Lung (tissue), 12 donors: ENCODE measurements around the gene SHISA7. TPM values are rescaled to one million over a fixed set of nuclear protein-coding genes. Genes with fewer than 3 reads are reported as not detected.

Experiments
- ATAC-seq: fragments of 200-7000 bp; cut with Tn5 transposase; one replicate; pipeline ENCODE4 v1.9.1; 2020; ENCODE audit warnings: moderate number of reproducible peaks; ENCODE audit not compliant: insufficient read depth, low FRiP score
- DNase-seq, 3 donors: peaks; one replicate each; pipeline ENCODE4 v3.0.0-alpha.2; 2013 to 2017
- H3K27ac ChIP-seq, 2 donors: one replicate each; pipeline ENCODE4 v1.5.1; 2013; ENCODE audit warnings: mild to moderate bottlenecking in 2 of 2, moderate library complexity in 2 of 2, control low read depth in 1 of 2, inconsistent platforms in 1 of 2, low read depth in 1 of 2, low read length in 1 of 2
- H3K27me3 ChIP-seq, 3 donors: one replicate each; pipeline ENCODE4 v1.5.1; 2013; ENCODE audit warnings: low read length in 2 of 3; ENCODE audit not compliant: control insufficient read depth in 3 of 3, insufficient read depth in 3 of 3
- H3K36me3 ChIP-seq, 4 donors: one replicate each; pipeline ENCODE4 v1.5.1; 2013; ENCODE audit warnings: low read length in 4 of 4, mild to moderate bottlenecking in 1 of 4, moderate library complexity in 1 of 4; ENCODE audit not compliant: control insufficient read depth in 4 of 4, insufficient read depth in 4 of 4
- H3K4me1 ChIP-seq, 5 donors: one replicate each; pipeline ENCODE4 v1.5.1; 2013; ENCODE audit warnings: low read length in 5 of 5, mild to moderate bottlenecking in 2 of 5, moderate library complexity in 1 of 5; ENCODE audit not compliant: control insufficient read depth in 5 of 5, insufficient read depth in 5 of 5
- H3K4me3 ChIP-seq: one replicate; pipeline ENCODE4 v1.5.1; 2013; ENCODE audit warnings: mild to moderate bottlenecking, control low read depth, moderate library complexity
- H3K9ac ChIP-seq, 2 donors: one replicate each; pipeline ENCODE4 v1.5.1; 2013; ENCODE audit warnings: low read length in 2 of 2, control low read depth in 1 of 2; ENCODE audit not compliant: insufficient read depth in 1 of 2
- H3K9me3 ChIP-seq, 4 donors: one replicate each; pipeline ENCODE4 v1.5.1; 2013; ENCODE audit warnings: low read length in 3 of 4, mild to moderate bottlenecking in 1 of 4, moderate library complexity in 1 of 4; ENCODE audit not compliant: control insufficient read depth in 4 of 4, insufficient read depth in 3 of 4
- WGBS, 2 donors: extraction: QIAGEN DNeasy Blood & Tissue Kit; methylation state at CpG; one replicate each; pipeline ENCODE4 v1.1.7; 2013; 5-methylcytosine and 5-hydroxymethylcytosine counted together
- polyA plus RNA-seq, 2 donors: library from polyadenylated mRNA; stranded (reverse); fragments of 200-250 nt; gene quantifications; one replicate each; pipeline ENCODE4 v1.2.1, GENCODE V29; 2013
- total RNA-seq, 2 donors: library from RNA; depleted of rRNA in 1 of 2; stranded (reverse); fragments of >200 nt in 1 of 2; gene quantifications; one replicate each; pipeline ENCODE4 v1.2.1, GENCODE V29; 2014 to 2021
- TF ChIP-seq, protein P1 (sequence below): IDR thresholded peaks from 2 replicates; pipeline ENCODE4 v1.5.1; 2012; ENCODE audit warnings: mild to moderate bottlenecking; ENCODE audit errors: control extremely low read depth, extremely low read depth
- donor health status: control.
- donor health status: control.
- donor health status: Bipolar disorder and iron deficiency.
- donor health status: healthy.
- donor health status: DM: yes; HTN: yes; CAD: no.

SHISA7 gene
- total and polyA plus RNA-seq, 4 donors = 0.03 to 0.14 TPM; not detected in 2

DNA sequence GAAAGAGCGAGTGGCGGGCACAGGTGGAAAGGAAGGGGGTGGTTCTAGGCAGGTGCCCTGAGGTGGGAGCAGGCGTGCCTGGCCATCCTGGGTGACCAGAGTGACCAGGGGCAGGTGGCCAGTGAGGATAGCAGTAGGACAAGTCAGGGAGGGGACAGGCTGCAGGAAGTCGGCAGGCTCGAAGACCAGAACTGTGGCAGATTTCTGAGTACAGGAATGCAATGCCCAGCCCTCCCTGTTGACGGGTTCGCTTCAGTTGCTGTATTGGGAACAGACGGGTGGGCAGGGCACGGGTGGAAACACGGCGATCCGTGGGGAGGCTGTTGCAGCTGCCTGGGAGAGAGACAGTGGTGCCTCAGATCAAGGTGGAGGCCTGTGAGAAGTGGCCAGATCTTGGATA is 35.3 kb upstream of the SHISA7 start:
- ATAC-seq (no peak), DNase-seq (no peak)
- Histone ChIP-seq H3K27ac (no peak overlapping the region), H3K4me3 (no peak overlapping the region), H3K4me1 (peaks cover 0 to 14% (median 4%) of the 10 kb centered on the region in 5 donors), H3K27me3 (no peaks in the 10 kb centered on the region), H3K9me3 (no peaks in the 10 kb centered on the region), H3K9ac (no peak overlapping the region), H3K36me3 (peaks cover 0 to 21% (median 1%) of the 10 kb centered on the region in 4 donors)
- TF ChIP-seq, protein P1, sequence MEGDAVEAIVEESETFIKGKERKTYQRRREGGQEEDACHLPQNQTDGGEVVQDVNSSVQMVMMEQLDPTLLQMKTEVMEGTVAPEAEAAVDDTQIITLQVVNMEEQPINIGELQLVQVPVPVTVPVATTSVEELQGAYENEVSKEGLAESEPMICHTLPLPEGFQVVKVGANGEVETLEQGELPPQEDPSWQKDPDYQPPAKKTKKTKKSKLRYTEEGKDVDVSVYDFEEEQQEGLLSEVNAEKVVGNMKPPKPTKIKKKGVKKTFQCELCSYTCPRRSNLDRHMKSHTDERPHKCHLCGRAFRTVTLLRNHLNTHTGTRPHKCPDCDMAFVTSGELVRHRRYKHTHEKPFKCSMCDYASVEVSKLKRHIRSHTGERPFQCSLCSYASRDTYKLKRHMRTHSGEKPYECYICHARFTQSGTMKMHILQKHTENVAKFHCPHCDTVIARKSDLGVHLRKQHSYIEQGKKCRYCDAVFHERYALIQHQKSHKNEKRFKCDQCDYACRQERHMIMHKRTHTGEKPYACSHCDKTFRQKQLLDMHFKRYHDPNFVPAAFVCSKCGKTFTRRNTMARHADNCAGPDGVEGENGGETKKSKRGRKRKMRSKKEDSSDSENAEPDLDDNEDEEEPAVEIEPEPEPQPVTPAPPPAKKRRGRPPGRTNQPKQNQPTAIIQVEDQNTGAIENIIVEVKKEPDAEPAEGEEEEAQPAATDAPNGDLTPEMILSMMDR = no peak
- 89 to 92% methylated on average over 12 of the region's 12 CpGs for WGBS, 2 donors

DNA sequence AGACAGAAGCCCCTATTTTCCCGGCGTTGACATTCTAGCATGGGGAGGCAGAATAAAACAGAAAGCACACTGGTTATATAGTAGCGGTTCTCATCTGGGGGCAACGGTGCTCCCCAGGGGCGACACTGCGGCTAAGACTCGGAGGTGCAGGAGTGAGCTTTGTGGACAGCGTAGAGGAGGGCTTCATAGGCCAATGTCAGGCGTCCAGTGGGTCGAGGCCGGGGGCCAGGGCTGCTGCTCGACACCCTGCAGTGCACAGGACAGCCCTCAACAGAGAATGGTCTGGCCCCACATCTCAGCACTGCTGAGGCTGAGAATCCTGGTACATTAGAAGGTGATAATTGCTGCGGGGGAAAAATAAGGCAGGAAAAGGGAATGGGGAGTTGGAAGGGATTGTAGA is 34.8 kb upstream of the SHISA7 start:
- Histone ChIP-seq H3K9ac (no peak overlapping the region), H3K27ac (no peak overlapping the region), H3K36me3 (peaks cover 0 to 17% (median 1%) of the 10 kb centered on the region in 4 donors), H3K4me1 (peaks cover 0 to 14% (median 4%) of the 10 kb centered on the region in 5 donors), H3K27me3 (no peaks in the 10 kb centered on the region), H3K4me3 (no peak overlapping the region), H3K9me3 (no peaks in the 10 kb centered on the region)
- ATAC-seq (no peak), DNase-seq (no peak)
- TF ChIP-seq, protein P1 = no peak
- 89 to 90% methylated on average over 13 of the region's 13 CpGs for WGBS, 2 donors

DNA sequence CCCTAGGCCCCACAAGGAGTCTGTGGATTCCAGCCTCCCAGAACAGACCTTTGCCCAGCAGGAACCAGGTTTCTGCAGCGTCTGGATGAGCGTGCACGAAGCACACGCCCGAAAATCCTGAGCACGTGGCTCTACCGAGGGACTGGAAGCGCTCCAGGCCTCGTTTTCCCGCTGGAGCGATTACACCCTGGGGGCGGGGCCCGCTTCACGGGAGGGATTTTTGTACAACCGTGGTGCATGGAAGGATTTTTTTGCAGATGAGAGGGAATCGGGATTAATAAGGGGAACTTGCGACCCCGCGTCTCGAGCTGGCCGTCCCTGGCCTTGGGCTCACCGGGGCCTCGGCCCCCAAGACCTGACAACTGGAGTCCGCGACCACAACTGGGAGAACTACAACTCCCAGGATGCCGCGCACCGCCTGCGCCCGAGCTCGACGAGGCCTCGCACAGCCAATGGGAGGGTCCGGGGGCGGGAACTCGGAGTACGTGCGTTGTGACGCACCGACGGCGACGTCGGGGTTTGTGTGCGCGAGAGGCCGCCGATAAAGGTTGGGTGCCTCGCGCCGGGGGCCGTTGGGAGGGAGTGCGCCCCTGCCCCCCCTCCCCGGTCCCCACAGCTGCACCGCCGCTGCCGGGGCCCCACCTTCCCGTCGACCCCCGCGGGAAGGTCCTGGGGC is 33.1 kb upstream of the SHISA7 start, which contains the start of gene ZNF628:
TSS of gene ZNF628 (plus strand) at position 518 of the 676 bp plus-strand sequence. CDS start 3,294 bp downstream, outside the sequence.
- H3K9ac ChIP-seq = peak within 1 kb of the TSS in 1 of 2 donors; percentile 42
- H3K36me3 ChIP-seq = peaks cover 0 to 2% (median 0%) of the 10 kb centered on the region in 4 donors
- DNase-seq (peak; percentile 99 to 100 (median 99)), ATAC-seq (peak; percentile 96)
- H3K9me3 ChIP-seq = no peaks in the 10 kb centered on the region
- peaks cover 0 to 14% (median 4%) of the 10 kb centered on the region in 5 donors for H3K4me1 ChIP-seq
- H3K4me3 ChIP-seq = peak within 1 kb of the TSS; percentile 46
- H3K27ac ChIP-seq = peak within 1 kb of the TSS; percentile 61 to 87
- WGBS, 2 donors = 1% methylated on average over 44 to 61 of the region's 61 CpGs
- TF ChIP-seq, protein P1 = no peak
- H3K27me3 ChIP-seq = no peaks in the 10 kb centered on the region
